HepG2 (cell line): ENCODE results near the gene NPB. TPM values are rescaled to one million over a fixed set of nuclear protein-coding genes. Genes with fewer than 3 reads are reported as not detected.
A peak's percentile ranks its signal among the peaks of the same experiment; 100 is the strongest.

ENCODE experiments used
- CC2D1A ChIP-seq: sonication (generic); formaldehyde crosslinking; IDR thresholded peaks from 2 replicates; pipeline ENCODE4 v1.8.1; 2023; ENCODE audit warnings: mild to moderate bottlenecking, missing genetic modification reagents
- HNRNPLL ChIP-seq: fragments of 200-400 bp; formaldehyde crosslinking; IDR thresholded peaks from 2 replicates; pipeline ENCODE4 v1.6.1; 2017; ENCODE audit warnings: mild to moderate bottlenecking, low read depth, low read length; ENCODE audit not compliant: poor library complexity, severe bottlenecking
- HOXA5 ChIP-seq: sonication (generic); formaldehyde crosslinking; IDR thresholded peaks from 2 replicates; pipeline ENCODE4 v1.4.0; 2020; ENCODE audit warnings: missing genetic modification reagents
- ISX ChIP-seq: sonication (generic); formaldehyde crosslinking; conservative IDR thresholded peaks from 2 replicates; pipeline ENCODE4 v1.5.0; 2020; ENCODE audit warnings: missing genetic modification reagents
- MTF2 ChIP-seq: sonication (generic); formaldehyde crosslinking; IDR thresholded peaks from 2 replicates; pipeline ENCODE4 v1.5.0; 2020; ENCODE audit warnings: missing genetic modification reagents, borderline replicate concordance
- MXI1 ChIP-seq: IDR thresholded peaks from 3 replicates; pipeline ENCODE4 v1.6.1; 2012; ENCODE audit warnings: low read depth, low read length, inconsistent platforms, borderline replicate concordance
- NR3C1 ChIP-seq: sonication (generic); formaldehyde crosslinking; IDR thresholded peaks from 2 replicates; pipeline ENCODE4 v1.4.0; 2020; ENCODE audit warnings: missing genetic modification reagents
- SMAD3 ChIP-seq: sonication (generic); formaldehyde crosslinking; IDR thresholded peaks from 2 replicates; pipeline ENCODE4 v1.4.0; 2020; ENCODE audit warnings: missing genetic modification reagents
- SNAI1 ChIP-seq: sonication (generic); formaldehyde crosslinking; IDR thresholded peaks from 2 replicates; pipeline ENCODE4 v1.5.0; 2020; ENCODE audit warnings: mild to moderate bottlenecking, missing genetic modification reagents, borderline replicate concordance
- TAF1 ChIP-seq: sonication (generic); formaldehyde crosslinking; IDR thresholded peaks from 2 replicates; pipeline ENCODE4 v1.4.0; 2020; ENCODE audit warnings: missing genetic modification reagents
- ZC3H4 ChIP-seq: sonication (generic); formaldehyde crosslinking; IDR thresholded peaks from 2 replicates; pipeline ENCODE4 v1.4.0; 2020; ENCODE audit warnings: missing genetic modification reagents, borderline replicate concordance
- ZNF251 ChIP-seq: sonication (generic); formaldehyde crosslinking; IDR thresholded peaks from 2 replicates; pipeline ENCODE4 v1.9.0; 2021; ENCODE audit warnings: mild to moderate bottlenecking, missing genetic modification reagents
- ZNF263 ChIP-seq: sonication (generic); formaldehyde crosslinking; IDR thresholded peaks from 2 replicates; pipeline ENCODE4 v1.4.0; 2020; ENCODE audit warnings: missing genetic modification reagents
- ZNF557 ChIP-seq: sonication (generic); formaldehyde crosslinking; IDR thresholded peaks from 2 replicates; pipeline ENCODE4 v1.4.0; 2020; ENCODE audit warnings: missing genetic modification reagents
- polyA plus RNA-seq, 8 experiments: library from polyadenylated mRNA; depleted of rRNA in 3 of 8; stranded (reverse) in 7 of 8; unstranded in 1 of 8; fragments of >200 nt; fragmentation: Illumina TruSeq in 4 of 8; extraction: Trizol in 4 of 8; gene quantifications; 2 replicates each; pipeline versions ENCODE4 v1.2.1 to v1.2.3, GENCODE V29; 2011 to 2016; ENCODE audit warnings: low read depth in 4 of 8, missing spikeins in 1 of 8, mixed read lengths in 1 of 8; ENCODE audit not compliant: insufficient read depth in 1 of 8
- total RNA-seq, 5 experiments: library from RNA; depleted of rRNA; stranded (reverse); fragments of >200 nt; fragmentation: Illumina TruSeq; extraction: Trizol; gene quantifications; 2 replicates each; pipeline ENCODE4 v1.2.3, GENCODE V29; 2016; ENCODE audit warnings: low read depth in 1 of 5

Gene NPB
- total and polyA plus RNA-seq, 2 of the 13 experiments (the other 11 are each of a cell fraction or from before 2014, with no cell fraction given): 0.11 to 0.93 TPM

DNA sequence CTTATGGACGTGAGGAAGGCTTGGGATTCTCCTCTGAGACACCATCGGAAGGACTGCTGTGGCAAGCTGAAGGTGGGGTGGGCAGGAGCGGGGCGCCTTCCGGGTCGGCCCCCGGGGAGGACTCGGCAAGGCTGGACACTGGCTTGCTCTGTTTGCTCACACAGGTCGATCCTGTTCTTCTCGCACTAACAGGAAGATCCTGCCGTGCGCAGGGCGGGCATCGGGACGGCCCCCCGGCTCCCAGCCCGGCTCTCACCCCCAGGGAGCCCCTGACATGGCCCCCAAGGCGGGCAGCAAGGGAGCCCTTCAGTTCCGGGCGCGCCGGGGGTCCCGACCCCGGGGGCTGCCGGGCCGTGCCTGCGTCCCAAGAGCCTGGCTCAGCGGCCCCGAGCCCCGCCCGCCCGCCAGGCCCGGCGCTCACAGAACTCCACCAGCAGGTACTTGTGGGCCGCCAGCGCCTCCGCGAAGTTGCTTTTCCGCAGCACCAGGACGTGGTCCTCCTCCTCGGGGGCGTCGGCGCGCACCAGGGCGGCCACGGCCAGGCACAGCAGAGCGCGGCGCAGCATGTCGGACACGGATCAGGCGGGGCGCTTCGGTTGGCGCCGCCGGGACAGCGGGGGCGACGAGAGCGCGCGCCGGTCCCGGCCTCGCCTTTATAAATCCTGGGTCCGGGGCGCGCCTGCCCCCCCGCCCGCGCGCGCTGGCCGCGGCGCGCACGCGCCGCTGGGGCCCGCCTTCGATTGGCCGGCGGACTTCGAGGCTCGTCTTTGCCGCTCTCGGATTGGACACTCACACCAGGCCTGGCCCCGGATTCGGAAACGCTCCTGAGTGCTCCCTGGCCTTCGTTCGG is 41.9 kb upstream of the NPB start, which contains the start of gene P4HB (continued):
- TF ChIP-seq ZNF251: 0 out of 2 replicates have a peak, but pooled peaks have one; percentile 66
- no peak for TF ChIP-seq SNAI1 (CRISPR knock-in tag)
- TF ChIP-seq TAF1: no peak; the same call in none of the 2 replicates
- no peak for TF ChIP-seq HOXA5 (CRISPR knock-in tag)
- TF ChIP-seq MXI1: peak; percentile 85; the same call in 2 of the 3 replicates
- no peak for TF ChIP-seq ZC3H4 (CRISPR knock-in tag)
- TF ChIP-seq HNRNPLL: no peak
- no peak for TF ChIP-seq CC2D1A (CRISPR knock-in tag)
- TF ChIP-seq ISX: no peak
- TF ChIP-seq ZNF263 (CRISPR knock-in tag): 0 out of 2 replicates have a peak, but pooled peaks have one; percentile 99
- no peak for TF ChIP-seq ZNF557
- no peak for TF ChIP-seq NR3C1
- TF ChIP-seq MTF2 (CRISPR knock-in tag): no peak
- TF ChIP-seq SMAD3 (CRISPR knock-in tag): peak; percentile 31; the same call in 1 of the 2 replicates
